Neural crest cell (in vitro differentiated cells): Measurements from ENCODE around the gene RUFY4. TPM values are rescaled to one million over a fixed set of nuclear protein-coding genes. Genes with fewer than 3 reads are reported as not detected.

ENCODE experiments used
- DNase-seq: peaks from one replicate; pipeline ENCODE4 v3.0.0; 2021; ENCODE audit warnings: low read depth, mixed read lengths, low spot score
- H3K27ac Mint-ChIP-seq: one replicate; pipeline ENCODE4 v1.8.0; 2021; ENCODE audit warnings: mild to moderate bottlenecking, mixed read lengths; ENCODE audit not compliant: unreplicated experiment
- H3K27me3 Mint-ChIP-seq: 2 replicates; pipeline ENCODE4 v1.8.0; 2021; ENCODE audit warnings: low read depth, mild to moderate bottlenecking, mixed read lengths
- H3K36me3 Mint-ChIP-seq: 2 replicates; pipeline ENCODE4 v1.8.0; 2021; ENCODE audit warnings: low read depth, mild to moderate bottlenecking, mixed read lengths
- H3K4me1 Mint-ChIP-seq: 2 replicates; pipeline ENCODE4 v1.8.0; 2021; ENCODE audit warnings: mixed read lengths
- H3K4me3 Mint-ChIP-seq: one replicate; pipeline ENCODE4 v1.8.0; 2021; ENCODE audit warnings: mild to moderate bottlenecking, mixed read lengths
- H3K9me3 Mint-ChIP-seq: 2 replicates; pipeline ENCODE4 v1.8.0; 2021; ENCODE audit warnings: mixed read lengths
- CTCF ChIP-seq: fragments of 200-600 bp; sonication (generic); conservative IDR thresholded peaks from 2 replicates; pipeline ENCODE4 v1.5.0; 2021; ENCODE audit warnings: antibody characterized with exemption, mild to moderate bottlenecking
- total RNA-seq: library from RNA; stranded (reverse); gene quantifications from 2 replicates; pipeline ENCODE4 v1.2.1, GENCODE V29; 2021

The RUFY4 gene
- total RNA-seq, 1 donor from 2014 or later = not detected

GRCh38 chr2:218129458-218130135 is 60.5 kb downstream of the RUFY4 start:
- Mint-ChIP-seq H3K4me3 (no peak overlapping the region), H3K36me3 (no peaks in the 10 kb centered on the region), H3K27ac (no peak overlapping the region), H3K9me3 (no peaks in the 10 kb centered on the region), H3K4me1 (peaks cover 5% of the 10 kb centered on the region), H3K27me3 (peaks cover 8% of the 10 kb centered on the region)
- no peak for DNase-seq
- no peak for TF ChIP-seq CTCF

- no peak for TF ChIP-seq CTCF
- Mint-ChIP-seq H3K4me3 (no peak overlapping the region), H3K27ac (no peak overlapping the region), H3K27me3 (peaks cover 13% of the 10 kb centered on the region), H3K9me3 (peaks cover 2% of the 10 kb centered on the region), H3K4me1 (peaks cover 4% of the 10 kb centered on the region), H3K36me3 (no peaks in the 10 kb centered on the region)
- DNase-seq = no peak
These were observed 61.3 kb downstream of the RUFY4 start for GRCh38 chr2:218130377-218130776.

GRCh38 chr2:218130822-218131221 is 61.8 kb downstream of the RUFY4 start:
- Mint-ChIP-seq H3K27me3 (peaks cover 12% of the 10 kb centered on the region), H3K36me3 (no peaks in the 10 kb centered on the region), H3K9me3 (peaks cover 4% of the 10 kb centered on the region), H3K27ac (no peak overlapping the region), H3K4me1 (no peaks in the 10 kb centered on the region), H3K4me3 (no peak overlapping the region)
- no peak for TF ChIP-seq CTCF
- DNase-seq = no peak

GRCh38 chr2:218137514-218137913 is 68.5 kb downstream of the RUFY4 start:
- Mint-ChIP-seq H3K27ac (no peak overlapping the region), H3K27me3 (peaks cover 58% of the 10 kb centered on the region), H3K4me1 (no peaks in the 10 kb centered on the region), H3K36me3 (no peaks in the 10 kb centered on the region), H3K4me3 (no peak overlapping the region), H3K9me3 (peaks cover 6% of the 10 kb centered on the region)
- no peak for TF ChIP-seq CTCF
- DNase-seq = no peak

GRCh38 chr2:218138047-218138446 is 69.0 kb downstream of the RUFY4 start:
- Mint-ChIP-seq H3K4me1 (no peaks in the 10 kb centered on the region), H3K9me3 (peaks cover 6% of the 10 kb centered on the region), H3K4me3 (no peak overlapping the region), H3K36me3 (no peaks in the 10 kb centered on the region), H3K27me3 (peaks cover 59% of the 10 kb centered on the region), H3K27ac (no peak overlapping the region)
- no peak for TF ChIP-seq CTCF
- DNase-seq = no peak

Other genes starting within 250 kb of the RUFY4 start
- gene TNS1, start 66.3 kb upstream of the RUFY4 start, total RNA-seq = 11.3 and 14.5 TPM in 2 replicates
- gene CXCR2, start 56.8 kb downstream of the RUFY4 start, total RNA-seq = not detected in 2 replicates
- gene CXCR1, start 97.7 kb downstream of the RUFY4 start, total RNA-seq = not detected in 2 replicates
- gene ARPC2, start 147.9 kb downstream of the RUFY4 start, total RNA-seq = 159 and 160 TPM in 2 replicates
- 0.14 TPM in 1 of 2 replicates, not detected in the other for gene GPBAR1, start 191.8 kb downstream of the RUFY4 start, total RNA-seq
- gene AAMP, start 200.9 kb downstream of the RUFY4 start, total RNA-seq = 76.6 and 77.6 TPM in 2 replicates
- 40.3 and 42.3 TPM in 2 replicates for gene PNKD, start 201.3 kb downstream of the RUFY4 start, total RNA-seq
- gene TMBIM1, start 223.2 kb downstream of the RUFY4 start, total RNA-seq = 8.0 and 8.5 TPM in 2 replicates